HG02943 (cell line): ENCODE measurements around the gene S100PBP.
A peak's percentile ranks its signal among the peaks of the same experiment; 100 is the strongest.

Experiments used
- ATAC-seq: cut with Tn5 transposase; IDR thresholded peaks from one replicate; pipeline ENCODE4 v1.9.1; 2021; ENCODE audit warnings: mild to moderate bottlenecking, low read depth, moderate library complexity; ENCODE audit not compliant: unreplicated experiment

S100PBP gene

DNA sequence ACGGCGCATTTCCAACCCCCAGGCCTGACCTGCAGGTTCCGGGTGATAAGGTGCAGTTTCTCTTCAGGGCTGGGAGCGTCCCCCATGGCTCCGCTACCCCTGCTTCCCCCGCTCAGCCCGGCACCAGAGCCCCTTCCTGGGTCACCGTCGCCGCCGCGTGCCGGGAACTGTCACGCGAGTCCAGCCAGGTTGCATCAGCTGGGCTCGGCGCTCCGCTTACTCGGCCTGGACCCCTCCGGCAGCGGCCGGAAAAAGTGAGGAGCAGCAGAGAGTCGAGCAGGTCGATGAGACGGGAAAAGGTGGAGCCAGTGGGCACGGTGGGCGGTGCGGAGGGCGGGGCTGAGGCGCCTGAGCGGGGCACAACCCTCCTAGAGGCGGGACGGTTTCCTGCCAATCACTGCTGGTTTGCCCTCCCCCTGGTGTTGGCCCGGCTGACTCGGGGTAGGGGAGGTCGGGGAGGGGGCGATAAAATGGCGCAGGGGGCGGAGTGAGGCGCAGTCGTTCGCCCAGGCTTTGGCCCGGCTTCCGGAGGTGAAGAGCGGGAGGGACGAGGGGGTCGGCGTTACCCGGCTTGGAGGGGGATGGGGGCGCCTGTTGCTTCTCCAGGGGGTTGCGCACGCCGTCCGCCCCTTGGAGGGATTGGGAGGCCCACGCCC lies at the start of gene S100PBP, which contains the start of gene YARS1:
Gene S100PBP (plus strand): TSS at position 495 of the 656 bp plus-strand sequence. CDS start 8,447 bp downstream, outside the sequence.
Gene YARS1 (minus strand): TSS at position 200 of the 656 bp plus-strand sequence. CDS start 114 bp downstream, at position 86.
- peak; percentile 81 for ATAC-seq

DNA sequence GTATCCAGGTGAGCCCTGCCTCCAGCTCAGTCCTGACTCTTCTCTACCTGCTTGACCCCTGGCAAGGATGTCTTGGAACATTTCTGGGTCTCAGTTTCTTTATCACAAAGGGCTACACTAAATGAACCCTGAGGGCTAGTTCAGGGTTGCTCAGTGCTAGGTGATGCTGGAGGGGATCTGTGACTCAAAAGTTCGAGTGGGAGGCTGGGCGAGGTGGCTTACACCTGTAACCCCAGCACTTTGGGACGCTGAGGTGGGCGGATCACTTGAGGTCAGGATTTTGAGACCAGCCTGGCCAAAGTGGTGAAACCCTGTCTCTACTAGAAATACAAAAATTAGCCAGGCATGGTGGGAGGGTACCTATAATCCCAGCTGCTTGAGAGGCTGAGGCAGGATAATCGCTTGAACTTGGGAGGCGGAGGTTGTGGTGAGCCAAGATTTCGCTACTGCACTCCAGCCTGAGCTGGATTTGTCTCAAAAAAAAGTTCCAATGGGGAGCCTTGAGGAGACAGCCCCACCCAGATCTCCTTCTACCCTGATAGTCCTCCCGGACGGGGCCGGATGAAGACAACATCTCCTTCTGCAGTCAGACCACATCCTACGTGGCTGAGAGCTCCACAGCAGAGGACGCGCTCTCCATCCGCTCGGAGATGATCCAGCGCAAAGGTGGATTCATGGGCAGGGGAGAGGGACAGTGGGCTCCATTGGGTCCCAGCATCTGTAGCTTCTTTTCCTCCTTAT lies 49.2 kb upstream of the S100PBP start:
- no peak for ATAC-seq

DNA sequence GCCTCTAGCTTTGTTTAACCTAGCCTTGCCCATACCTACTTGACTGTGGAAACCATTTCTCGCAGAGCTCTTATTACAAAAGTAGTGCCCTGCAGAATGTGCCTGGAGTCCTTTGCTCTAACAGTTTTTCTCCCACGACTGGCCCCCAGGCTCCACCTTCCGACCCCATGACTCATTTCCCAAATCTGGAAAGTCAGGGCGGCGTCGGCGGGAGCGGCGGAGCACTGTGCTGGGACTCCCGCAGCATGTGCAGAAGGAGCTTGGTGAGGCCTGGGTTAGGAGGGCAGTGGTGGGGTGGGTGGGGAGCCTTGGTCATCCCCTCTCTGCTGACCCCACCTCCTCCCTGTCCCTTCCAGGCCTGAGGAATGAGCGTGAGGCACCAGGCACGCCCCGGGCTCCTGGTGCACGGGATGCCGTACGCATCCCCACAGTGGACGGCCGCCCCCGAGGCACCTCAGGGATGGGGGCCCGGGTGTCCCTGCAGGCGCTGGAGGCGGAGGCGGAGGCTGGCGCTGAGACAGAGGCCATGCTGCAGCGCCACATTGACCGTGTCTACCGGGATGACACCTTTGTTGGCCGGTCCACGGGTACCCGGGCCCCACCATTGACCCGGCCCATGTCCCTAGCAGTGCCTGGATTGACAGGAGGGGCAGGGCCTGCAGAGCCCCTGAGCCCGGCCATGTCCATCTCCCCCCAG lies 47.8 kb upstream of the S100PBP start:
- ATAC-seq: no peak

DNA sequence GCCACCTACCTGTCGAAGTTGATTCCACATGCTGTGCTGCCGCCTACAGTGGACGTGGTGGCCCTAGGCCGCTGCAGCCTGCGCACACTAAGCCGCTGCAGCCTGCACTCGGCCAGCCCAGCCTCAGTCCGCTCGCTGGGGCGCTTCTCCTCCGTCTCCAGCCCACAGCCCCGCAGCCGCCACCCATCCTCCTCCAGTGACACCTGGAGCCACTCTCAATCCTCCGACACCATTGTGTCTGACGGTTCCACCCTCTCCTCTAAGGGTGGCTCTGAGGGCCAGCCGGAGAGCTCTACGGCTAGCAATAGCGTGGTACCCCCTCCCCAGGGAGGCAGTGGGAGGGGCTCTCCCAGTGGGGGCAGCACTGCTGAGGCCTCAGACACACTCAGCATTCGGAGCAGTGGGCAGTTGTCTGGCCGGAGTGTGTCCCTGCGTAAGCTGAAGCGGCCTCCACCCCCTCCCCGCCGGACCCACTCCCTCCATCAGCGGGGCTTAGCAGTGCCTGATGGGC lies 47.2 kb upstream of the S100PBP start:
- no peak for ATAC-seq

DNA sequence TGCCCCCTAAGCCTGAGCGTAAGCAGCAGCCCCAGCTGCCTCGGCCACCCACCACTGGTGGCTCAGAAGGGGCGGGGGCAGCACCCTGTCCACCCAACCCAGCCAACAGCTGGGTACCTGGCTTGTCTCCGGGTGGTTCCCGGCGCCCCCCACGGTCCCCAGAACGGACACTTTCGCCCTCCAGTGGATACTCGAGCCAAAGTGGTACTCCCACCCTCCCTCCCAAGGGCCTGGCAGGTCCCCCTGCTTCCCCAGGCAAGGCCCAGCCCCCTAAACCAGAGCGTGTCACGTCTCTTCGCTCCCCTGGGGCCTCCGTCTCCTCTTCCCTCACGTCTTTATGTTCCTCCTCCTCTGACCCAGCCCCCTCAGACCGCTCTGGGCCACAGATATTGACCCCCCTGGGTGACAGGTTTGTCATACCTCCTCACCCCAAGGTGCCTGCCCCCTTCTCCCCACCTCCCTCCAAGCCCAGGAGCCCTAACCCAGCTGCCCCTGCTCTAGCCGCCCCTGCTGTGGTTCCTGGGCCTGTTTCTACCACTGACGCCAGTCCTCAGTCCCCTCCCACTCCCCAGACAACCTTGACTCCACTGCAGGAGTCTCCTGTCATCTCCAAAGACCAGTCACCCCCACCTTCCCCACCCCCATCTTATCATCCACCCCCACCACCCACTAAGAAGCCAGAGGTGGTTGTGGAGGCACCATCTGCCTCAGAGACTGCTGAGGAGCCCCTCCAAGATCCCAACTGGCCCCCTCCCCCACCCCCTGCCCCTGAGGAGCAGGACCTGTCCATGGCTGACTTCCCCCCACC lies 46.5 kb upstream of the S100PBP start:
- no peak for ATAC-seq

DNA sequence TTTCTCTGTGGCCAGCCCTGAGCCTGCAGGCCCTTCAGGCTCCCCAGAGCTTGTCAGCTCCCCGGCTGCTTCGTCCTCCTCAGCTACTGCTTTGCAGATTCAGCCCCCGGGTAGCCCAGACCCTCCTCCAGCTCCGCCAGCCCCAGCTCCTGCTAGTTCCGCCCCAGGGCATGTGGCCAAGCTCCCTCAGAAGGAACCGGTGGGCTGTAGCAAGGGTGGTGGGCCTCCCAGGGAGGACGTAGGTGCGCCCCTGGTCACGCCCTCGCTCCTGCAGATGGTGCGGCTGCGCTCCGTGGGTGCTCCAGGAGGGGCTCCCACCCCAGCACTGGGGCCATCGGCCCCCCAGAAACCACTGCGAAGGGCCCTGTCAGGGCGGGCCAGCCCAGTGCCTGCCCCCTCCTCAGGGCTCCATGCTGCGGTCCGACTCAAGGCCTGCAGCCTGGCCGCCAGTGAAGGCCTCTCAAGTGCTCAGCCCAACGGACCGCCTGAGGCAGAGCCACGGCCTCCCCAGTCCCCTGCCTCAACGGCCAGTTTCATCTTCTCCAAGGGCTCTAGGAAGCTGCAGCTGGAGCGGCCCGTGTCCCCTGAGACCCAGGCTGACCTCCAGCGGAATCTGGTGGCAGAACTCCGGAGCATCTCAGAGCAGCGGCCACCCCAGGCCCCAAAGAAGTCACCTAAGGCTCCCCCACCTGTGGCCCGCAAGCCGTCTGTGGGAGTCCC lies 45.7 kb upstream of the S100PBP start:
- no peak for ATAC-seq

DNA sequence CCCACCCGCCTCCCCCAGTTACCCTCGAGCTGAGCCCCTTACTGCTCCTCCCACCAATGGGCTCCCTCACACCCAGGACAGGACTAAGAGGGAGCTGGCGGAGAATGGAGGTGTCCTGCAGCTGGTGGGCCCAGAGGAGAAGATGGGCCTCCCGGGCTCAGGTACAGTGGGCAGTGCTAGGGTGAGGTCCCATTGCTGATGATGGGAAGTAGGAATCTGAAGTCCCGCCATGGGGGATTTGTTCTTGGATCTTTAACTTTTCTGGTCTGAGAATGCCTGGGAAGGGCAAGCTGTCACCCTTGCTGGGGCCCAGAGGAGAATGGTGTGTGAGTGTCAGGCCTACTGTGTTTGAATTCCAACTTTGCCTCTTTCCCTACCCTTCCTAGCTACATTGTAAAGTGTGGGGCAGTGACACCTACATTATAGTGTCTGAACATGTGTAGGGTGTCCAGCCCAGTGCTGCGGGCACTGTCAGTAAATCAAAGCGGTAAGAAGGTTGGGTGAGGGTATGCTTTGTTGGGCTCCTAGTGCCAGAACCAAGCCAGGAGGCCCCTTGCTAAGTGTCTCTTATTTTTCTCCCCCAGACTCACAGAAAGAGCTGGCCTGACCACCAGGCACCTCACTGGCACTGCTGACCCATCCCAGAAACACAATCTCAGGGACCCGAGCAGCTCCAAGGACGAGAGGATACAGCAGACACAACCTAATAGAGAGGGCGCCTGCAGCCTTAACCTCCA lies 45.0 kb upstream of the S100PBP start:
- no peak for ATAC-seq

DNA sequence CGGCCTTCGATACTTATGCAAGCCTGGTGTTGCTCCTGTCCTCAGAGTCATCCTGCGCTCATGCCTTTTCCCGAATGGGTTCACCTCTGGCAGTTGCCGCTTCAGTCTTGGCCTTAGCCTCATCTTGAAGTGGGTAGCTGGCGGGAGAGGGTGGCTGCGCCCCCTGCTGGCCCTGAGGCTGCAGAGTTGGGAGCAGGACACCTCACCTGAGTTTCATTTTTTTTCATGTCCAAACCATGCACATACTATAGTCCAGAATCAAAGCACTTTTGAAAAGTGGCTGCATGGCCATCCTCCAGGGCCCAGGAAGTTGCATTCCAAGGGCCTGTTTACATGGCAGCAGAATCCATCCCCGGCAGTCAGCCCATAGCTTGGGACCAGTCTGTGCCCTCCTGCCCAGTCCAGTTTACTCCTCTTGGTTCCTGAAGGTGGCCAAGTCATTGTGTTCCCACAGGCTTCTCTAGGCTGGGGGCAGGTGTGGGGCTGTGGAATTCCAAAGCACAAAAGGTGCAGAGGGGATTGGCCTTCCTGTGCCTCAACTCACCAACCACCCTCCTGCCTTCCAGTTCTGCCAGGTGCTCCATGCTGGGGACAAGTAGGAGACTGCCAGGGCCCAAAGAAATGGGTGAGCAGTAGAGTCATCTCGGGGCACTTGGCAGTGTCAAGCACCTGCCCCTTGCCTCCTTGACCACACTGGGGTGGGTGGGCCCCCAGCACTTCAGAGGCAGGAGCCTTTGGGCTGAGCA lies 44.3 kb upstream of the S100PBP start:
- ATAC-seq: no peak

DNA sequence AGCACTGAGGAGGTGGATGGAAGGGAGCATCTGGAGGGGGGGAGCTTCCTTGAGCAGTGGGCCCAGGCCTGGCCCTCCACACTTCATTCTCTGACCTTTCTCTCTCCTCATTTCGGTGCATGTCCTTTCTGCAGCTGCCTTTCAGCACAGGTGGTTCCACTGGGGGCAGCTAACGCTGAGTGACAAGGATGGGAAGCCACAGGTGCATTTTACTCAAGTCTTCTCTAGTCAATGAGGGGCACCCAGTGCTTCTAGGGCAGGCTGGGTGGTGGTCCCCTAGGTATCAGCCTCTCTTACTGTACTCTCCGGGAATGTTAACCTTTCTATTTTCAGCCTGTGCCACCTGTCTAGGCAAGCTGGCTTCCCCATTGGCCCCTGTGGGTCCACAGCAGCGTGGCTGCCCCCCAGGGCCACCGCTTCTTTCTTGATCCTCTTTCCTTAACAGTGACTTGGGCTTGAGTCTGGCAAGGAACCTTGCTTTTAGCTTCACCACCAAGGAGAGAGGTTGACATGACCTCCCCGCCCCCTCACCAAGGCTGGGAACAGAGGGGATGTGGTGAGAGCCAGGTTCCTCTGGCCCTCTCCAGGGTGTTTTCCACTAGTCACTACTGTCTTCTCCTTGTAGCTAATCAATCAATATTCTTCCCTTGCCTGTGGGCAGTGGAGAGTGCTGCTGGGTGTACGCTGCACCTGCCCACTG lies 43.5 kb upstream of the S100PBP start:
- no peak for ATAC-seq

DNA sequence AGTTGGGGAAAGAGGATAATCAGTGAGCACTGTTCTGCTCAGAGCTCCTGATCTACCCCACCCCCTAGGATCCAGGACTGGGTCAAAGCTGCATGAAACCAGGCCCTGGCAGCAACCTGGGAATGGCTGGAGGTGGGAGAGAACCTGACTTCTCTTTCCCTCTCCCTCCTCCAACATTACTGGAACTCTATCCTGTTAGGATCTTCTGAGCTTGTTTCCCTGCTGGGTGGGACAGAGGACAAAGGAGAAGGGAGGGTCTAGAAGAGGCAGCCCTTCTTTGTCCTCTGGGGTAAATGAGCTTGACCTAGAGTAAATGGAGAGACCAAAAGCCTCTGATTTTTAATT lies 43.0 kb upstream of the S100PBP start:
- ATAC-seq: no peak

DNA sequence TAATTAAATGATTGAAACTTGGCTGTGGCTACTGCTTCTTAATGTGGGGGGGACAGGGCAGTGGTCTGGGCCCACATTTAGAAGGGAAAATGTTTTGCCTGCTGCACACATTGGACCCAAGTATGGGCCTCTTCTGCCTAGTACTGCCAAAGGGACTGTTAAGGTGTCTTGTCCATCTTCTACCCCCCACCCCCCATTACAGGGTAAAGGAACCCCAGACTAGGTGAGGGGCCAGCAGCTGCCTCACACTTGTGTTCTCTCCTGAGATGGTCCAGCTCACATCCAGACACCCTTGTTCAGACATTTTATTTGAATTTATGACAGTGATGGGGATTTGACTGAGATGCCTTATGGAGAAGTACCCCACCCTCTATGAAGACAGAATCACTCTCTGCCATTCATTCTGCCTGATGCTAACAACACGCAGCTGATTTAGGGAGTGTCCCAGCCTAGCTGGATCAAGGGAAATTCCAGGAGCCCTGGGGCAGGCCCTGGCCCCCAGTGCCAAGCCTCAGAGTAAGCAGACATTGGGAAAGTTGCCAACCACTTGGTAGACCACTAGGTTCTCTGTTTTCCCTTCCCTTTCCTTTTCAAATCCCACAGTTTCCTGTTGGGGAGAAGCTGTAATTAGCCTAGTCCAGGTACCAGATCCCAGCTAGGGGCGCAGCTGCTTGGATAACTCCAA lies 42.4 kb upstream of the S100PBP start:
- no peak for ATAC-seq

DNA sequence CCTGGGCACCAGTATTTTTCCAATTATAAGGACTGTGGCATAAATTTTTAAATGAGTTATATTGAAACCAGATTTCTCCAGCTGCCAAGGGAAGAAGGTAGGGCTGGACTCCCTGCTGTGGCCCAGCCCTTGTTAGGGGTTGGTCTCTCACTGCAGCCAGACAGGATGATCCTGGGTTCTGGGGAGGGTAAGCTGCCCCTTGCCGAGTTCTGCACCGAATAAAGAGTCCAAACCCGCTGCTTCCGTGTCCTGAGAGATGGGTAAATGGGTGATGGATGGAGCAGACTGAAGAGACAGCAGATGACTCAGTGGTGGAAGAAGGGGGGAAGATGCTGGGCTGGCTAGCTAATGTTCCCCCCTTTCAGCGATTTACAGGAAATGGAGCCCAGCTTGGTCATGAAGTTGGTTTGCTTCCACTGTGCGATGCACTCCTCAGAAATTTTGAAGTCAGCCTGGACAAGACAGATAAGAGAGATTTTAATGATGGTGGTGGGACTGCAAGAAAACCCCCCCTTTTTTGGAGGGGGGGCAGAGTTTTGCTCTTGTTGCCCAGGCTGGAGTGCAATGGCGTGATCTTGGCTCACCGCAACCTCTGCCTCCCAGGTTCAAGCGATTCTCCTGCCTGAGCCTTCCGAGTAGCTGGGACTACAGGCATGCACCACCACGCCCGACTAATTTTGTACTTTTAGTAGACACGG lies 41.7 kb upstream of the S100PBP start:
- no peak for ATAC-seq

DNA sequence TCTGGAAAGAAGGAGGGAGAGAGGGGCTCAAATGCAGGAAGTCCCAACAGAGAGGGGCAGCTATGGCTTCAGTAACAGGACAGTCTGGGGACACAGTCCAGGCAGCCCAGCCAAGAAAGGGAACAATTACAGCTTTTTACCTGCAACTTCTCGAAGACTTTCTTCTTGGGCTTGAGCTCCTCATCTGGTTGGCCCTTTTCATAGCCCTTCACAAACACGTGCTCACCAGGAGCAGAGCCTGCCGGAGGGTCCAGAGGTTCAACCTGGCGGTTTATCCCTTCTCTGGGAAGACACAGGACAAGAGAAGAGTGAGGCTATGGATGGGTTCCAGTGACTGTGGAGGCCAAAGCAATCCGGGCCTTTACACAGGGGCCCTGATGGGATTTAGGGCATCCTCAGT lies 38.2 kb upstream of the S100PBP start:
- no peak for ATAC-seq

DNA sequence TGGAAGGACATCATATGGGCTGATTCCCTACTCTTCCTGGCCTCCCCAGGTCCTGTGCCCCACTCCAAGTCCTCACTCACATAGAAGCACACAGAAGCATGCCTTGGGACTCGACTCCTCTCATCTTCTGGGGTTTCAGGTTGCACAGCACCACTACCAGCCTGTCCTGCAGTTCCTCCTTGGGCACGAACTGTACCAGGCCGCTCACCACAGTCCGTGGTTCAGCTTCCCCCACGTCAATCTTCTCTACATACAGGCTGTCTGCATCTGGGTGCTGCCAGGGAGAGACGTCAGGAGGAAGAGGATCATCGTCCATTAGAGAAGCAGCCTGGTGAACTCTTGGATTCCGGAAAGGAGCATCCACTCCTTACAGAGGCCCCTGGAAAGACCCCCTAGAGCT lies 37.4 kb upstream of the S100PBP start:
- ATAC-seq: no peak

DNA sequence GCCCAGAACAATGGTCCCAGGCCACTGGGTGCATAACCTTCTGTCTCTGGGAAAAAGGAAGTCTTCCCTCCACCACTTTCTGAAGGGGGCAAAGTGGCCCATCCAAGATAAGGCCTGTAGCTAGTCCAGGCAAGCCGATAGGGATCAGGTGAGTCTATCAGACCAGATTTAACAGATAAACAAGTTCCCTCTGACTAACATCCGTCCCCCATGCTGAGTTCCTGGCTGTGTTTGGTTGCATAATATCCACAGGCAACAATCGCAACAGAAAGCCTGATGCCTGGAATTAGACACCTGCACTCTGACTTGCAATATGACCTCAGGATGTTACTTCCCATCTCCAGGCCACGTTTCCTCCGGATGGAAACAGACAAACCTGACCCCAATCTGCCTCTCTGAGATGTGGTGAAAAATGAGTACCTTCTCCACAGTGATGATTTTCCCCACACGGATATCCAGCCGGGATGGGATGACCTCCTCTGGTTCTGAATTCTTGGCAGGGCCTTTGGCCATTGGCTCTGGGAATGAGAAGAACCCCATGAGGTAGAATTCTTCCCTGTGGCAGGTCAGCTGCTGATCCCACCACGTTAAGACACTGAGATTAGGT lies 36.7 kb upstream of the S100PBP start:
- ATAC-seq: no peak

DNA sequence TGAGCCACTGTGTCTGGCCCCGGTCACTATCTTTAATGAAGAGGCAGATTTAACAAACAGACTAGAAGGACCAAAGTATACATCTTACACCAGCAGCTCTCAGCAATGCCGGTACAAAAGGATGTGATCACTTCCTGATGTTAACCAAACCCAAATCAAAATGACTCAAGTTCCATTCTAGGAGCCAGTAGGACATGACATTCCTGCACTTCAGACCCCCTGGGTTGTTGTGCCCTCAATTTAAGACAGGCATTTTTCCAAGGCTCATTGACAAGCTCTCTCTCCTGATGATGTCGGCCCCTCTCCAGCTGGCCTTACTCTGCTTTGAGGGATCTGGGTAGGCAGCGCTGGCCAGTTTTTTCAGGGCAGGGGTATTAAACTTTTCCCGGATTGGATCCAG lies 35.4 kb upstream of the S100PBP start:
- no peak for ATAC-seq
